ENCODE data around the gene KLHL40.

Gene KLHL40

DNA sequence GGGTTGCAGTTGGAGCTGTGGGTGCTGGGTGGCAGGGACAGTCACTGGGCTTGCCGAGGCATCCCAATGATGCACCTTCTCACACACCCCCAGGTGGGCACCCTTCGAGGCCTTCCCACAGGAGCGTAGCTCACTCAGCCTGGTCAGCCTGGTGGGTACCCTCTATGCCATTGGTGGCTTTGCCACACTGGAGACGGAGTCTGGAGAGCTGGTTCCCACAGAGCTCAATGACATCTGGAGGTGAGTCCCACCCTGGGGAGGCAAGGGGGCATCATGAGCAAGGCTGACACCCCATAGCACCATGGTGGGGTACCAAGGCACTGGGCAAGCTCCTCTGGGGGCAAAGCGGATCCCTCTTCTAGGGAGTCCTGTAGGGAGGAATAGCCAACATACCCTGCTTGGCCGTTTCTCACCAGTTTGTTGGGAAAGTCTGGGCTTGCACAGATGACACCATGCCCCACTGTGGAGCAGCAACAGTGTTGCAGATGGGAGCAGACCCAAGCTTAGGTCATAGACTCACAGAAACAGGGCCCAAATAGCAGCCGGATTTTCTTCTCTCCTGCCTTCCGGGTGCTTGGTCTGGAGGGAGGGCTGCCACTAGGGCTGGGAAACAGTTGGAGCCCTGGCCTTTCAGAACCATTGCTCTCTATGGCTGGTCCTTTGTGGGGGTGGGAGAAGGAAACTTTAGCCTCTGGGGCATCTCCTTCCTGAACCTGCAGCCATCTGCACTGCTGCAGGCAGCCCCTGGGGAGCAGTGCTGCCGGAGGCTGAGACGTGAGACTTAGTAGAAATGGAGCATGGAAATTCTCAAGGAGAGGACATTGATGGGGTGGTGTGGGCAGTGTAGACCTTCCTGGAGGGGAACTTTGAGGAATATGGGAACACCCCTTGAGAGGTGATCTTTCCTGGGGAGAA is 5.7 kb downstream of the KLHL40 start:
- DNase-seq: no peak

DNA sequence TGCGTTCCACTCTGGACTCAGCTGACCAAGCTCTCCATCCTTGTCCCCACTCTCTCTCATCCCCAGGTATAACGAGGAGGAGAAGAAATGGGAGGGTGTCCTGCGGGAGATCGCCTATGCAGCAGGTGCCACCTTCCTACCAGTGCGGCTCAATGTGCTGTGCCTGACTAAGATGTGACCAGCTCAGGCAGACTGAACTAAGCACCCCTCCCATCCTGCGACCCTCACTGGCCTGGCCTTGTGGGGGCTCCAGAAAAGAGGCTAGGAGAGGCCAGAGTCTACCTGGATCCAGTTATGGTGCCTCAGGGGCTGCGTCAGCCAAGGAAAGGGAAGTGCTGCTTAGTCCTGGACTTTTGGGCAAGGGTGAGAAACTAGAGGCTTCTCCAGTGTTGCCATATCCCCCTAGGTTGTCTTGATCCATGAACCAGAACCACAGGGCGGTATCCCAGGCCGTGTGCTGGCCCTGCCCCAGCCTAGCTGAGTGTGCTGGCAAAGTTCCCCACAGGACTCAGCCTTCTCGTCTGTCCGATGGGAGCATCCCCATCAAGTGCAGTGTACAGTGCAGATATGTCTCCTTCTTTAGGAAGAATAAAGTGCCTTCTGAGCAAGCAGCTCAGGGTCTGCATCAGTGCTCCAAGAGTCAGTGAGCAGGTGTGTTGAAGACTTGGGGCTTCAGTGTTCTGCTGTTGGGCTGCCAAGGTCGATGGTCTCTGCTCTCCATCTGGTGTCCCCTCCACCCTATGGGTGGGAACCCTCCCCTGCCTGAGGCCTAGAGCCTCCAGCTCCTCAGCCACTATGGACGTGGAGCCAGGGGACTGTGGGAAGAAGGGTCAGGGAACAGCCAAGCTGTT is 6.7 kb downstream of the KLHL40 start:
- no peak for DNase-seq

DNA sequence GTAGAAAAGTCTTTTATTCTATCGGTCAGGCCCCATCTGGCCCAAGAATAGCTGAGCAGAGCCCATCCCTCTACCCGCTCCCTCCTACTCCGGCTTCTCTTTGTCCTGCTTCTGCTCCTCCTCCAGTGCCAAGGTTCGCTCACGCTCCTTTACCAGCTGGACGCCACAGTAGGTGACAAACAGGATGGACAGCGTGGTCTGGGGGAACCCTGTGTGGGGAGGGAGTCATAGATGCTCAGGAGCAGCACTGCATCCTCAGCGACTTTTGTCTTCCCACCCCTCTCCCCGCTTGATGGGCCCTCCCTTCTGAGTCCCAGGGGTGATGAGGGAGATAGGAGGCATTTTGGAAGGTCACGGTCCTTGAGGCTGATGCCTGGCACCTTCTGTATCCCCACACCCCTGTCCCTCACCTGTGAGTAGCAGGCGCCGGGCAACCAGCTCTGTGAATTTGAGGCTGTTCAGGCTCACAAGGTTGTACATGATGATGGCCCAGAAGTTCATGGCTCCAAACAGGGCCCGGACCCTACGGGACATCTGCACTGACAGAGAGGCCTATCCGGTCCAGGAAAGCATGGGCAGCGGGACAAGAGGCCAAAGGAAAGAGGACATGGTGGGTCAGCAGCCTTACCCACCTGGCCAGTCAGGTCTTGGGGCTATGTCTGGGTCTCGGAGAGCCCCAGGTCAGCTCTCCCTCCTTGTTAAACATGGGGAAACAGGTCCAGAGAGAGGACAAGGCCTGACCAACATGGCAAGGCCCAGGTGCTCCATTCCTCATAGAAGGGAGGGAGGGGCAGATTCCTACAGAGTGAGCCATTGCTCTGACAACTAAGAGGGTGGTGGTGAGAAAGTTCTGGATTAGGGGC is 7.6 kb downstream of the KLHL40 start:
- no peak for DNase-seq

DNA sequence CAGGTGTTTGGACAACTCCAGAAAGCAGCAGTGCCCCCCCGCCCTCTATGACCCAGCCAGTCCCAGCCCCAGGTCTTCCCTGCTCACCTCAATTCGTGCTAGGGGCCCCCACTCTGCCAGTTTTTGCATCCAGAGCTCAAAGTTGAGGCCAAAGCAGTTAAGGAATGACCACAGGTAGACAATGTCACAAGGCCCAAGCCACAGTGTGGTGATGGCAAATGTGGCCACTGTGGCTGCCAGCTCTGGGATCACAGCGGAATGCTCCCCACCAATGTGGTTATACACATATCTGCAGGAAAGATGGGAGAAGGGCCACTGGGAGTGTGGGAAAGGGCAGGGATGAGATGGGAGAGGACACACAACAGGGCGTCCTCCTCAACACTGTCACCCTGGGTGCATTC is 8.2 kb downstream of the KLHL40 start:
- no peak for DNase-seq

DNA sequence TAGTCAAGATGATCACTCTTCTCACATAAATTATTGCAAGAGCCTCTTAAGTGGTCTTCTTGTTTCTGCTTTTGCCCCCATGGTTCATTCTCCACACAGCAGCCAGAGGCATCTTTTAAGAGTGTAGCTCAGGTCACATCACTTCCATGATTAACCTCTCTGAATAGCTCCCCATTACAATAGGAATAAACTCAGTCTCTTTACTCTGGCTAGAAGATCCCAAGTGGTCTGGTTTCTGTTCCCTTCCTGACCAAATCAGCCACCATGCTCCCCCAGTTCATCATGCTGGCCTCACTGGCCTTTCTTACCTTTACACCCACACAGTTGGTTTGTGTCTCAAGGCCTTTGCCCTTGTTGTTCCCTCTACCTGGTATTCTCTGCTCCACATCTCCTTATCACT is 9.0 kb downstream of the KLHL40 start:
- DNase-seq: no peak

DNA sequence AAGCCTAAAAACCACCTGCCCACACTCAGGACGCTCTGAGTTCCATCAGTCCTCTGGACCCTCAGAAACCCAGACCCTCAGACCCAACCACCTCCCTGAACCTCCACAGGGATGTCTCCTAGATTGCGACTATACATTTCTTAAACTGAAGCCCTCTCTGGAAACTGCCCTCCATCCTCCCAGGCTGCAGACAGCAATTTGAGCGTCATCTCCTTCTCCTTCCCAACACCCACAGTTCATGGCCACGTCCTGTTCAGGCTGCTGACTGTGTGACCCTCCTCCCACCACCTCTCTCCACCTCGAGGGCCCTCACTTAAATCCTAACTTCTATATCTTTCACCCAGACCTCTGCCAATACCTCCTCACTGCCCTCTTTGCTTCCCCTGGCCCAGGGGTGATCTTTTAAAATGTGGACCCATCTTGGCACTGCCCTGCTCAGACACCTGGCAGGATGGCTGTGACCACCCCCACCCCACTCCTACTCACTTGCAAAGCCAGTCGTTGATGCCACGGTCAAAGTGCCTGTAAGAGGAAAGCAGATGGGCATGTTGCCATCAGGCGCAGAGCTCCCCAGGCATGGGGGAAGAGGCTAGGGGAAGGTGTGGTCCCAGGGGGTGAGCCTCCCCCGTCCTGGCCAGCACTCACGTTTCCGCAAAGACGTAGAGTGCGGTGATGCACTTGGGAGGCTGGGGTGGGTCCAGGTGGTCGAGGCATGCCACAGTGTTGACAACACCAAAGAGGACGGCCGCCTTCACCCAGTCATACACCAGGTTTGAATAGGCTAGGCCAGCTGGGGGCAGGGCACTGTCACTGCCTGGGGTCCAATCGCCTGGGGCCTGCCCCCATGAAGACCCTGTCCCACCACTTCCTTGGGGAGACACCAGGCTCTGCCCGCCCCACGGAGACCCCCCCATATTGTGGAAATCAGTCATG is 11.3 kb downstream of the KLHL40 start:
- DNase-seq: no peak

DNA sequence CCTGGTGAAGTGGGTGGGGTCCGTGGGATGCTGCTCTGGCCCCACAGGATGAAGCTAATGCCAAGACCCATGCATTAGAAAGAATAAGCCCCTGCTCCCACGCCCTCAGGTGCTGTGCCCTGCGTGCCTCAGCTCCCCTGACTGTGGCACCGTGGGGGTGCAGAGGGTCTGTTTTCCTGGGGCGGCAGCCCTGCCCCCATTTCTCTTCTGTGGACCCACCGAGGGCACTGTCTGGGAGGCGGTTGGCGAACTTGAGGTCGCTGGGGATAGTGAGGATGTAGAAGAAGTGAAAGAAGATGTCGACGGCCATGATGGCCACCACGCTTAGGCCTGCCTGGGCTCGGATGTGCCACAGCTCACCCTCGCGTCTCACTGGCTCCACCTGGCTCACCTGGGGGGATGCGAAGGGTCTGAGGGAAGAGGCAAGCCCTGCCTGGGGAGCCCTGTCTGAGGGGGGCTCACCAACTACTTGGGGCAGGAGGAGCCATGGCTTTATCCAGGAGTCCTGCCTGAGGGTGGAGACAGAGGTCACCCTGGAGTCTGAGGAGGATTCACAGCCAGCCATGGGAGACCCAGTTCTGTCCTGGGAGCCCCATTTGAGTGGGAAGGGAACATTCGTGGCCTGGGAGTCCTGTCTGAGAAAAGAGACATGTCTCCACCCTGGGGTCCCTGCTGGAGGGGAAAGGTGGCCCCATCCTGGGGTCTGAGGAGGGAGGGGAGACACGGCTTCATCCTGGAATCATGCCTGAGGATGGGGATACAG is 12.1 kb downstream of the KLHL40 start:
- no peak for DNase-seq

DNA sequence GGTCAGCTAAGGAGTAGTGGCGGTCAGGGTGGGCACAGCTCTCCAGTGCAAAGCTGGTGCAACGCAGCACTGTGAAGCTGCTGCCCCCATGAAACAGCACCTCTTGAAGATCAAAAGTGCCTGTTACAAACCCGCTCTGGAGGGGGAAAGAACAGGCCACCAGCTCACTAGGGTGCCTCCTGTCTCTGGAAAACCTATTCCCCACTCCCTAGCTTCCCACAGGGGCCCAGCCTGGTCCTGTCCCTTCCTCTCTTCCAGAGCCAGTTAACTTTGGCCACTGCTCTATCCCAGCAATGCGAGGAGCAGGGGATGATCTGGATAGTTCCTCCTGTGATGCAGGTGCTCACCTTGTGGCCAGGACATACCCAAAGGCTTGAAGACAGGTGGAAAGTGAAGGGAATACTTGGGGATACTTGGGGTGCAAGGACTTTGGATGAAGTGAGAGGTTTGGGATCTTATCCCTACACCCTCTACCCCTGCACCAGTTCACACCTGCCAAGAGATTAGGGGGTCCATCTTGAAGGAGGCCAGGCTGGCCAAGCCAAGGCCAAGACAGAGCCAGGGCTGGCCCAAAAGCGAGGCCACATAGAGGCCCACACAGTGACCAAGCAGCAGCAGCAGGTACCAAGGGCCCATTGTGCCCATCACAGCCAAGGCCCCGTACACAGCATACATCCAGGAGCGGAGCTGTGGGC is 13.0 kb downstream of the KLHL40 start:
- DNase-seq: no peak

DNA sequence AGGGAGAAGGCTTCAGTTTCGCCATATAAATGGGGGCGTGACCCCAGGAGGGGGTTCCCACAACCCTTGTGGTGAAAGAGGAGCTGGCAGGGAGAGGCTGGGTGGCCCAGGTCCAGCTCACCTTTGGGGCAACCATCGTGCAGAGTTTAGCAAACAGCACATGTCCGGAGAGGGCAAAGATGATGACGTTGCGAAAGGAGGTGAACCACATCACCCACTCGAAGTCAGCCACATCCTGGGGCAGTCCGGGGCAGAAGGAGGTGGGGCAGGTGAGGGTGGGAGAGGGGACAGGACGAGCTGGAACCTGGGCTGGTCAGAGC is 13.5 kb downstream of the KLHL40 start:
- DNase-seq: no peak

DNA sequence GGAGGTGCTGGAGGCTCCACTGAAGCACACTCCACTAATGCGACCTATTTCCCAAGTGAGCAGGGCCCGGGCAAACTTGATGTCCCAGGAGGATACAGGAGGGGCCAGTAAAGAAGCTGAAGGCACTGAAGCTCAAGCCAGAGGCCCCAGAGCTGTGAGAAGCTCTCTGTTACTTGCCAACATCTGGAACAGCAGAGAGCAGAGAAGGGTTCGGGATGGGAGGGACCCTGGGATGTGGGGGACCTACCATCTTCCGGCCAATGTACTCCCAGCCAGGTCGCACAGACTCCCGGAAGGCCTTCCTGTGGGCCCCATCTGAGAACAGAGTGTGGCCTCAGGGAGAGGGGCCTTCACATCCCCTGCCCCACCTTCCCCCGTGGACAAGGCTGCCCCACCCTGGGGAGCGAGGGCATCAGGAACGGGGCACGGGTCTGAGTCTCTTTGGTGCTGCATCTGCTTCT is 14.2 kb downstream of the KLHL40 start:
- no peak for DNase-seq

DNA sequence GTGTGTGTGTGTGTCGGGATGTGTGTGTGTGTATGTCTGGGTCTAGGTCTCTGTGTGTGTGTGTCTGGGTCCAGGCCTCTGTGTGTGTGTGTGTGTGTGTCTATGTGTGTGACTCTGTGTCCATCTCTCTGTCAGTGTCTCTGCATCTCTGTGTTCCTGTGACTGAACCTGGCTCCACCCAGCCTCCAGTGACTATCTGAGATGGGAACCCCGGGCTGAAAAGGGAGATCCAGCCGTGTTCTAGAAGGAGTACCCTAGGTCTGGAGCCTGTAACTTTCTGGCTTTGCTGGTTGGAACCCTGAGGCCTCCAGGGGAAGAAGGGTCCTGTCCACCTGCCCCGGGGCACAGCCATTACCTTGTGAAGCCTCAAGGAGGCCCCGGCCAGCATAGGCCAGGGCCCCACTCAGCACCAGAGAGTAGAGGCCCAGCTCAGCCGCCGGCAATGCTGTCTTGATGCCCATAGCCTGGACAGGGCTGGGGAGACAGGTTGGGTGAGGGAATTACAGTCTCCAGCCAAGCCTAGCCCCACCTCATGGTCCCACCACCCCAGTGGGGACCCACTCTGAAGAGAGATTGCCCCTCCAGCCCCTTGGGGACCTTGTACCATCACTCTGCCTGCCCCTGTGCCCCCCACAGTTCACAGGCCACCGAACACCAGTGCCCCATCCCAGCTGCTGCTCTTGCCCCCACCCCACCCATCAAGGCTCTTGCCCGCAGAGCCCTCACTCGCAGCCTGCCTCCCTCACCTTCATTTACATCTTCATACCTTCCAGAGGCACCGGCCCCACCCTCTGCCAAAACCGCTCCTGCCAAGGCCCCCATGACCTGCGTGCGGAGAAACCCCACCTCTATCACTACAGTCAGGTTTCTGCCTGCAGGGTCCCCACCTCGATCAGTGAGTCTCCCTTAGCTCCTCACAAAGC is 15.3 kb downstream of the KLHL40 start:
- no peak for DNase-seq

DNA sequence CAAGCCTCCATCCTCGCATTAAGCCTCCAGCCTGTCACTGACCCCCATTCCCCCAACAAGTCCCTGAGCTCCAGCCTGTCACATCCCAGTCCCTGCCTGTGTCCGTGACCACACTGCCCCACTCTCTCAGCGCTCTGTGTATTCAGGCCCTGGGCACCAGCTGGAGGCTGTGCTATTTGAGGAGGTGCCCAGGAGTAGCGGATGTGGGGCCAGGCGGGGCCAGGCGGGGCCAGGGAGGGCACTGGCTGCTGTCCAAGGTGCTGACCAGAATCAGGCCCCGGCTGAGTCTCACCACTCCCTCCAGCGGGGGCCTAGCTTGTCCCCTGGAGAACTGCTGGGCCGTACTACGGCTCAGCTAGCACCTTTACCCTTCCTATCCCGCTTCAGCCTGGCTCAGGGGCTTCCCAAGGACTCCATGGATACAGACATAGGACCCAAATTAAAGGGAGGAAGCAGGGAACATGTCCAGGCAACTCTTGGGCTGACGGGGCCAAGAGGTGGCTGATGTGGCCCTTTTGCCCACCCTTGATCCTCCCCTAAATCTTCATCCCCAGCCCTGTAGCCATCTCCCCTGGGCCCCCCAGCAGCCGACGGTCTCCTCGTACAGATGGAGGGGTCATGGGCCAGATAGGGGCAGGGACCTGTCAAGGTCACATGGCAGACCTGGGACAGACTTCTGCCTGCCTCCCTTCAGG is 16.2 kb downstream of the KLHL40 start:
- no peak for DNase-seq

DNA sequence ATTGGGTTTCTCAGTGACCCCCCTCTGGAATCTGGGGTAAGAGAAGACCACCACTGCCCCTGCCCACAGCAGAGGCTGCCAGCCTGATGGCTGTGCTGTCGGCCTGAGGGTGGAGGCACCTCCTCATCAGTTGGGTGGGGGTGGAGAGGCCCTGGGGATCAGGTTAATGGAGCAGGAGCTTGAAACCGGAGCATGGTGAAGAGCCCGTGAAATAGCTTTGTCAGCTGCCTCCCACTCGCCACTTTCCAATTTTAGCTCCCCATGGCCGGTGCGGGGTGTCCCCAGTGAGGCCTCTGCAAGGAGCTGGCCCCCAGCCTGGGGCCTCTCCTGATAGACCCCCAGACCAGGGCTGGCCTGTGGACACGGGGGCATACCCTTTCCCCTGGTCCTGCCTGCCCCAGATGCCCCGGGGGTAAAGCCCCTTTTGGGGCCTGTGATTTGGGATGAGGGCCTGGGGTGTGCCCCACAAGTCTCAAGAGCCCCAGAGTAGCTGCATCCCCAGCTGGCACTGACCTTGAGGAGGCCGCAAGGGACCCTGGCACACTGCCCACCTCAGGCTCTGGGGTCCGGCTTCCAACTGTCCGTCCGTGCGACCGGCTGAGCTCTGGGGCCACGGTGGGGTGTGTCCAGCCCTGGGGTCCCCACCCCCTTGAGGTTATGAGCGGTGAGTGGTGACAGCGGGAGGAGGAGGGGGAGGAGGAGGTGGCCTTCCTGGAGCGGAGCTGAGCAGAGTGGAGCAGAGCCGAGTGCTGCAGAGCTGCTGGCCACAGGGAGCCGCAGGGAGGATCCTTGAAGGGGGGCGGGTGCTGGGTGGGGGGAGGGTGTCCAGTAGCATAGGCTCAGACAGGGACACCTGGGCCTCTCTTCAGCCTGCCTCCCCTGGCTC is 17.0 kb downstream of the KLHL40 start, which contains the start of gene HHATL:
Gene HHATL, minus strand, starts transcription at position 733 of the 886 bp plus-strand sequence. CDS start 1,972 bp downstream, outside the sequence.
- DNase-seq: no peak

DNA sequence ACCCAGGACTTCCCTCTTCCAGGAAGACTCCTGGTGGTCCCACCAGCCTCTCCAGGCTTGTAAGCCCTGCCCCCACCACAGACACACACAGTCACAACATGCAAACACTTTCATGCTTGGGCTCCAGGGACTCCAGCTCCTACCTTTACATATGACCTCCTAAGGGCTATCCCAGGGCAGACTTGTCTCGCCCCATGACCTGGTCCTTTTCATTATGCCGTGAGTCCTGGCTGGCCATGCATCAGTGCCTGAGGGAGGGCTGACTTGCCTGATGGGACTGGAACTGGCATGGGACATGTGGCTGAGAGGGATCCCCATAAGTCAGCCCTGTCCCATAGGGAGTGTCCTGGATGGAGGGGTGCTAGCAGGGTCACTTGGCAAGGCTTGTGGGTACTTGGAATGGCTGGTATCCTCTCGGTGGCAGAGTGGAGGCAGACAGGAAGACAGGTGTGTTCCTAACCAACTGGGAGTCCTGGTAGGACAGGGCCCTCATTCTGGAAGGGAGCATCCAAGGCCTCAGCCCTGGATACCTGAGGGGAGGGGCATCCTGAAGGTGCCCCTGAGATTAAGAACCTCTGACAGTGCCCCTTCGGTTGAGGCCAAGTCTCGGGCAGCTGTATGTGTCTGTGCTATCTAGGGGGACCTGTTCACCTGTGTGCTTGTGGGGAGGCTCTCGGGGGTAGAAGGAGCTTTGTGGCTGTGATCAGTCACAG is 17.8 kb downstream of the KLHL40 start:
- DNase-seq: no peak

DNA sequence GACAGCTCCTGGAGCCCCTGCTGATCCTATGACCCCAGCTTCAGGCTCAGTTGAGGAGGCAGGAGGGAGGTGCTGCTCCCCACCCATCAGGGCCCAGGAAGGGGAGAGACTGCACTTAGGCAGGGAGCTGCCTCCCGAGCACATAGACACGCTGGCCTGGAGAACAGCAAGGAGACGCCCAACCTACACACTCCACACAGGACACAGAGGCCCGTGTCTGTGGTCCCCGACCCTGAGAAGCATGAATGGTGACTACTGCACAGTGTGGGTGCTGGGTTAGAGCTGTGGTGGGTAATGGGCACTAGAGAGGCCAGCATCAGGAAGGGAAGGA is 18.3 kb downstream of the KLHL40 start:
- no peak for DNase-seq

DNA sequence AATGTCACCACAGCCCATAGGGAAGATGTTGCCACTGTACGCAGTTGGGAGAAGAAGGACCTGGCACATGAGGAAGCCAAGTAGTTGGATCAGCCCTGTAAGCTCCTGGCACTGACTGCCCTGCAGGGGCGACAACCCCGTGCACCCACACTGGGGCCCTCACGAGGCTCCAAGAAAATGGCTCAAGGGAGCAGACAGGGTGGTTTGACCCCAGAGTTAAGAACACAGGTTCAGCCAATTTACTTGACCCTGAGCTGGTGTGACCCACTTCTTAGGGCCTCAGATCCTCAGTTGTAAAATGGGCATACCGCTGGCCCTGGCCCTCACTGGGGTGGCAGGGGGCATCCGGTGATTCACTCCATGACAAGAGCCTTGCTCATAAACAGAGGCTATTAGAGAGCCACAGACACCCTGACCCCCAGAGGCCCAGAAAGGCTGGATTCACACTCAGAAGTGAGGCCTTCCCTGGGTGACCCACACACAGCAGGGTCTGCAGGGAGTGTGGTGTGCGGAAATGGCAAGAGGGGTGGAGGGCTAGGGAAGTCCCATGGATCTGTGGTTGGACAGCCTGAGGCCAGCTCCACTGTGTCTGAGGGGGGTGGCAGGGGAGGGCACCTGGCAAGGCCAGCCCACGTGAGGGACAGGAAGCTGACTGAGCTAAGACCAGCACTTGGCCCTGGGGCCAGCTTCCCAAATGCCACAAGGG is 19.0 kb downstream of the KLHL40 start:
- DNase-seq: no peak
